HepG2 (cell line): Measurements from ENCODE around the gene CDC42BPG. TPM values are rescaled to one million over a fixed set of nuclear protein-coding genes. Genes with fewer than 3 reads are reported as not detected.

Experiments used
- ATRX ChIP-seq: sonication (generic); formaldehyde crosslinking; IDR thresholded peaks from 2 replicates; pipeline ENCODE4 v1.4.0; 2020; ENCODE audit warnings: missing genetic modification reagents, borderline replicate concordance
- FOXC1 ChIP-seq: sonication (generic); formaldehyde crosslinking; IDR thresholded peaks from 2 replicates; pipeline ENCODE4 v1.8.0; 2022; ENCODE audit warnings: mild to moderate bottlenecking, missing genetic modification reagents, borderline replicate concordance
- NFIB ChIP-seq: sonication (generic); formaldehyde crosslinking; IDR thresholded peaks from 2 replicates; pipeline ENCODE4 v1.9.0; 2021; ENCODE audit warnings: missing genetic modification reagents, mild to moderate bottlenecking, borderline replicate concordance
- NPAS2 ChIP-seq: sonication (generic); formaldehyde crosslinking; IDR thresholded peaks from 2 replicates; pipeline ENCODE4 v1.8.0; 2022; ENCODE audit warnings: mild to moderate bottlenecking, missing genetic modification reagents, borderline replicate concordance
- REL ChIP-seq: sonication (generic); formaldehyde crosslinking; conservative IDR thresholded peaks from 2 replicates; pipeline ENCODE4 v1.8.0; 2022; ENCODE audit warnings: mild to moderate bottlenecking, missing genetic modification reagents, moderate library complexity
- SIX1 ChIP-seq: sonication (generic); formaldehyde crosslinking; IDR thresholded peaks from 2 replicates; pipeline ENCODE4 v1.4.0; 2020; ENCODE audit warnings: missing genetic modification reagents, borderline replicate concordance
- WIZ ChIP-seq: sonication (generic); formaldehyde crosslinking; IDR thresholded peaks from 2 replicates; pipeline ENCODE4 v1.5.1; 2020; ENCODE audit warnings: mild to moderate bottlenecking, missing genetic modification reagents
- YY1 ChIP-seq: IDR thresholded peaks from 2 replicates; pipeline ENCODE4 v1.6.1; 2011; ENCODE audit warnings: low read length, low read depth, moderate library complexity, mild to moderate bottlenecking; ENCODE audit not compliant: insufficient read depth, insufficient replicate concordance
- ZFP82 ChIP-seq: sonication (generic); formaldehyde crosslinking; IDR thresholded peaks from 2 replicates; pipeline ENCODE4 v1.5.1; 2020; ENCODE audit warnings: mild to moderate bottlenecking, missing genetic modification reagents, borderline replicate concordance
- ZNF335 ChIP-seq: sonication (generic); formaldehyde crosslinking; IDR thresholded peaks from 2 replicates; pipeline ENCODE4 v1.4.0; 2020; ENCODE audit warnings: missing genetic modification reagents
- polyA plus RNA-seq, 8 experiments: library from polyadenylated mRNA; depleted of rRNA in 3 of 8; stranded (reverse) in 7 of 8; unstranded in 1 of 8; fragments of >200 nt; fragmentation: Illumina TruSeq in 4 of 8; extraction: Trizol in 4 of 8; gene quantifications; 2 replicates each; pipeline versions ENCODE4 v1.2.1 to v1.2.3, GENCODE V29; 2011 to 2016; ENCODE audit warnings: low read depth in 4 of 8, missing spikeins in 1 of 8, mixed read lengths in 1 of 8; ENCODE audit not compliant: insufficient read depth in 1 of 8
- total RNA-seq, 5 experiments: library from RNA; depleted of rRNA; stranded (reverse); fragments of >200 nt; fragmentation: Illumina TruSeq; extraction: Trizol; gene quantifications; 2 replicates each; pipeline ENCODE4 v1.2.3, GENCODE V29; 2016; ENCODE audit warnings: low read depth in 1 of 5
- TF ChIP-seq, protein P1 (sequence below): sonication (generic); formaldehyde crosslinking; IDR thresholded peaks from 2 replicates; pipeline ENCODE4 v1.5.1; 2020; ENCODE audit warnings: missing genetic modification reagents, mild to moderate bottlenecking, borderline replicate concordance
- TF ChIP-seq, protein P2 (sequence below): sonication (generic); formaldehyde crosslinking; IDR thresholded peaks from 2 replicates; pipeline ENCODE4 v1.4.0; 2020; ENCODE audit warnings: missing genetic modification reagents, borderline replicate concordance
- TF ChIP-seq, protein P3 (sequence below), 2 experiments: sonication (generic) in 1 of 2; formaldehyde crosslinking in 1 of 2; IDR thresholded peaks; 2 replicates each; pipeline versions ENCODE4 v1.4.0 to v1.6.1; 2018 to 2020; ENCODE audit warnings: missing genetic modification reagents in 2 of 2, borderline replicate concordance in 1 of 2, low read depth in 1 of 2, mild to moderate bottlenecking in 1 of 2, missing biosample characterization in 1 of 2

CDC42BPG gene
- total and polyA plus RNA-seq, 2 of the 13 experiments (the other 11 are each of a cell fraction or from before 2014, with no cell fraction given), result 0.55 to 1.4 TPM

DNA sequence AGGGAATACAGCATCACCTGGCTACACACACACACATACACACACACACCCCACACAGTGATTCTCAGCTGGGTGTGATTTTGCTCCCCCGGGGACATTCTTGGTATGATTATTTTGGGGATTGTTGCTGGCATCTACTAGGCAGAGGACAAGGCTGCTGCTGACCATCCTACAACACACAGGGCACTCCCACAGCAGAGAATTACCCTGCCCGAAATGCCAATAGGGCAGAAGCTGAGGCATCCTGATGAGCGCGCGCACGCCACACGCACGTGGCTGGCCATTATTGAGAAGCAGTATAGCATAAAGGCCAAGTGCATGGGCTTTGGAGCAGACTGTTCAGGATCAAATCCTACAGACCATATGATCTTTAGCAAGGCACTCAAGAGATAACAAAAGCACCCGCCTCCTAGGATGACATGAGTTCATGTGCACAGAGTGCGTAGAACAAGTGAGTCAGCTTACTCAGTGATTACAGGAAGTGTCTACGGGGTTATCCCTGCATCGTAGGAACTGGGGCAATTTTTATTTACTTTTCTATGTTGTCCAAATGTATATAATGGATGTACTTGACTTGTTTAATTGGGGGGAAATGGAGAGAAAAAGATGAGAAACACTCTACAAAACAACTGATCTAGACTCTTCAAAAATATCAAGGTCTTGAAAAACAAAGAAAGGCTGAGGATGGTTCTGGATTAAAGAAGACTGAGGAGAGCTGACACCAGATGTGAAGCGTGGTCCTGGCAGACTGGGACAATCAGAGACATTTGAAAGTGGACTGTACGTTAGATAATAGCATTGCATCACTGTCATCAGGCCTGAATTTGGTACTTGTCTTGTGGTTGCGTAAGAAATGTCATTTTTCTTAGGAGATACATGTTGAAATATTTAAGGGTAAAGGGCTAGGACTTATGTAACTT is 41.2 kb upstream of the CDC42BPG start (continued):
- TF ChIP-seq REL, result no peak
- TF ChIP-seq, protein P1, sequence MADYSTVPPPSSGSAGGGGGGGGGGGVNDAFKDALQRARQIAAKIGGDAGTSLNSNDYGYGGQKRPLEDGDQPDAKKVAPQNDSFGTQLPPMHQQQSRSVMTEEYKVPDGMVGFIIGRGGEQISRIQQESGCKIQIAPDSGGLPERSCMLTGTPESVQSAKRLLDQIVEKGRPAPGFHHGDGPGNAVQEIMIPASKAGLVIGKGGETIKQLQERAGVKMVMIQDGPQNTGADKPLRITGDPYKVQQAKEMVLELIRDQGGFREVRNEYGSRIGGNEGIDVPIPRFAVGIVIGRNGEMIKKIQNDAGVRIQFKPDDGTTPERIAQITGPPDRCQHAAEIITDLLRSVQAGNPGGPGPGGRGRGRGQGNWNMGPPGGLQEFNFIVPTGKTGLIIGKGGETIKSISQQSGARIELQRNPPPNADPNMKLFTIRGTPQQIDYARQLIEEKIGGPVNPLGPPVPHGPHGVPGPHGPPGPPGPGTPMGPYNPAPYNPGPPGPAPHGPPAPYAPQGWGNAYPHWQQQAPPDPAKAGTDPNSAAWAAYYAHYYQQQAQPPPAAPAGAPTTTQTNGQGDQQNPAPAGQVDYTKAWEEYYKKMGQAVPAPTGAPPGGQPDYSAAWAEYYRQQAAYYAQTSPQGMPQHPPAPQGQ (CRISPR knock-in tag), result no peak
- TF ChIP-seq SIX1 (CRISPR knock-in tag), result no peak
- no peak for TF ChIP-seq ATRX (CRISPR knock-in tag)
- TF ChIP-seq, protein P2, sequence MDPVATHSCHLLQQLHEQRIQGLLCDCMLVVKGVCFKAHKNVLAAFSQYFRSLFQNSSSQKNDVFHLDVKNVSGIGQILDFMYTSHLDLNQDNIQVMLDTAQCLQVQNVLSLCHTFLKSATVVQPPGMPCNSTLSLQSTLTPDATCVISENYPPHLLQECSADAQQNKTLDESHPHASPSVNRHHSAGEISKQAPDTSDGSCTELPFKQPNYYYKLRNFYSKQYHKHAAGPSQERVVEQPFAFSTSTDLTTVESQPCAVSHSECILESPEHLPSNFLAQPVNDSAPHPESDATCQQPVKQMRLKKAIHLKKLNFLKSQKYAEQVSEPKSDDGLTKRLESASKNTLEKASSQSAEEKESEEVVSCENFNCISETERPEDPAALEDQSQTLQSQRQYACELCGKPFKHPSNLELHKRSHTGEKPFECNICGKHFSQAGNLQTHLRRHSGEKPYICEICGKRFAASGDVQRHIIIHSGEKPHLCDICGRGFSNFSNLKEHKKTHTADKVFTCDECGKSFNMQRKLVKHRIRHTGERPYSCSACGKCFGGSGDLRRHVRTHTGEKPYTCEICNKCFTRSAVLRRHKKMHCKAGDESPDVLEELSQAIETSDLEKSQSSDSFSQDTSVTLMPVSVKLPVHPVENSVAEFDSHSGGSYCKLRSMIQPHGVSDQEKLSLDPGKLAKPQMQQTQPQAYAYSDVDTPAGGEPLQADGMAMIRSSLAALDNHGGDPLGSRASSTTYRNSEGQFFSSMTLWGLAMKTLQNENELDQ (CRISPR knock-in tag), result no peak
- TF ChIP-seq, protein P3, sequence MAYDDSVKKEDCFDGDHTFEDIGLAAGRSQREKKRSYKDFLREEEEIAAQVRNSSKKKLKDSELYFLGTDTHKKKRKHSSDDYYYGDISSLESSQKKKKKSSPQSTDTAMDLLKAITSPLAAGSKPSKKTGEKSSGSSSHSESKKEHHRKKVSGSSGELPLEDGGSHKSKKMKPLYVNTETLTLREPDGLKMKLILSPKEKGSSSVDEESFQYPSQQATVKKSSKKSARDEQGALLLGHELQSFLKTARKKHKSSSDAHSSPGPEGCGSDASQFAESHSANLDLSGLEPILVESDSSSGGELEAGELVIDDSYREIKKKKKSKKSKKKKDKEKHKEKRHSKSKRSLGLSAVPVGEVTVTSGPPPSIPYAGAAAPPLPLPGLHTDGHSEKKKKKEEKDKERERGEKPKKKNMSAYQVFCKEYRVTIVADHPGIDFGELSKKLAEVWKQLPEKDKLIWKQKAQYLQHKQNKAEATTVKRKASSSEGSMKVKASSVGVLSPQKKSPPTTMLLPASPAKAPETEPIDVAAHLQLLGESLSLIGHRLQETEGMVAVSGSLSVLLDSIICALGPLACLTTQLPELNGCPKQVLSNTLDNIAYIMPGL (CRISPR knock-in tag; IDR thresholded peaks at IDR 0.05; ENCODE audit: borderline replicate concordance in 1 of 2, low read depth in 1 of 2), result no peak
- TF ChIP-seq ZNF335 (CRISPR knock-in tag), result no peak
- TF ChIP-seq FOXC1 (CRISPR knock-in tag), result no peak
- TF ChIP-seq NPAS2 (CRISPR knock-in tag), result no peak
- TF ChIP-seq YY1, result no peak
- TF ChIP-seq WIZ (CRISPR knock-in tag), result no peak
- TF ChIP-seq NFIB (CRISPR knock-in tag), result no peak
- TF ChIP-seq ZFP82 (CRISPR knock-in tag), result no peak
